ENCODE results near the gene SIL1.
"Not testable (repeated sequence)": the region's sequence is repeated elsewhere in the genome, so short reads cannot be mapped to it uniquely, and the experiment has no call there.

- TF ChIP-seq CTCF, POLR2AphosphoS5, EP300 (IDR thresholded peaks at IDR 0.05): not testable (repeated sequence)
These were observed 18.2 kb downstream of the SIL1 start for GRCh38 chr5:139179778-139180513.

All from esophagus muscularis mucosa (tissue), 4 donors.